ENCODE data around the gene PCDHA5.
"Not testable (repeated sequence)": the region's sequence is repeated elsewhere in the genome, so short reads cannot be mapped to it uniquely, and the experiment has no call there.

The PCDHA5 gene

DNA sequence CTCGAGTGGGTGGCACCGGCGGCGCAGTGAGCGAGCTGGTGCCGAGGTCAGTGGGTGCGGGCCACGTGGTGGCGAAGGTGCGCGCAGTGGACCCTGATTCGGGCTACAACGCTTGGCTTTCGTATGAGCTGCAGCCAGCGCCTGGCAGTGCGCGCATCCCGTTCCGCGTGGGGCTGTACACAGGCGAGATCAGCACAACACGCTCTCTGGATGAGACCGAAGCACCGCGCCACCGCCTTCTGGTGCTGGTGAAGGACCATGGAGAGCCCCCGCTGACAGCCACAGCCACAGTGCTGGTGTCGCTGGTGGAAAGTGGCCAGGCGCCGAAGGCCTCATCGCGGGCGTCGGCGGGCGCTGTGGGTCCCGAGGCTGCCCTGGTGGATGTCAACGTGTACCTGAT is 2.1 kb downstream of the PCDHA5 start (continued):
- TF ChIP-seq PATZ1 (CRISPR knock-in tag; IDR thresholded peaks at IDR 0.05; ENCODE audit: borderline replicate concordance) = no peak

- ATAC-seq = no peak
- no peak for TF ChIP-seq RARB (CRISPR knock-in tag; IDR thresholded peaks at IDR 0.05)
- TF ChIP-seq ZNF8 (CRISPR knock-in tag; IDR thresholded peaks at IDR 0.05) = no peak
- no peak for TF ChIP-seq BACH2 (CRISPR knock-in tag; IDR thresholded peaks at IDR 0.05; ENCODE audit: borderline replicate concordance)
- TF ChIP-seq ZFP30 (CRISPR knock-in tag; IDR thresholded peaks at IDR 0.05) = no peak
- no peak for TF ChIP-seq PPARA (CRISPR knock-in tag; IDR thresholded peaks at IDR 0.05; ENCODE audit: borderline replicate concordance)
- TF ChIP-seq GLIS3 (CRISPR knock-in tag; IDR thresholded peaks at IDR 0.05) = no peak
- no peak for TF ChIP-seq TOX (CRISPR knock-in tag; IDR thresholded peaks at IDR 0.05; ENCODE audit: borderline replicate concordance)
- TF ChIP-seq TSHZ2 (CRISPR knock-in tag; IDR thresholded peaks at IDR 0.05) = no peak
- TF ChIP-seq CSDC2 (CRISPR knock-in tag; IDR thresholded peaks at IDR 0.05) = no peak
- TF ChIP-seq PATZ1 (CRISPR knock-in tag; IDR thresholded peaks at IDR 0.05; ENCODE audit: borderline replicate concordance) = no peak
- TF ChIP-seq, protein P1, sequence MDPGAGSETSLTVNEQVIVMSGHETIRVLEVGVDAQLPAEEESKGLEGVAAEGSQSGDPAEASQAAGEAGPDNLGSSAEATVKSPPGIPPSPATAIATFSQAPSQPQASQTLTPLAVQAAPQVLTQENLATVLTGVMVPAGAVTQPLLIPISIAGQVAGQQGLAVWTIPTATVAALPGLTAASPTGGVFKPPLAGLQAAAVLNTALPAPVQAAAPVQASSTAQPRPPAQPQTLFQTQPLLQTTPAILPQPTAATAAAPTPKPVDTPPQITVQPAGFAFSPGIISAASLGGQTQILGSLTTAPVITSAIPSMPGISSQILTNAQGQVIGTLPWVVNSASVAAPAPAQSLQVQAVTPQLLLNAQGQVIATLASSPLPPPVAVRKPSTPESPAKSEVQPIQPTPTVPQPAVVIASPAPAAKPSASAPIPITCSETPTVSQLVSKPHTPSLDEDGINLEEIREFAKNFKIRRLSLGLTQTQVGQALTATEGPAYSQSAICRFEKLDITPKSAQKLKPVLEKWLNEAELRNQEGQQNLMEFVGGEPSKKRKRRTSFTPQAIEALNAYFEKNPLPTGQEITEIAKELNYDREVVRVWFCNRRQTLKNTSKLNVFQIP (CRISPR knock-in tag; IDR thresholded peaks at IDR 0.05; ENCODE audit: borderline replicate concordance, low read depth) = no peak
- no peak for TF ChIP-seq ZC3H10 (CRISPR knock-in tag; IDR thresholded peaks at IDR 0.05)
- TF ChIP-seq ESRRG (CRISPR knock-in tag; IDR thresholded peaks at IDR 0.05) = no peak
- no peak for TF ChIP-seq ISL1 (CRISPR knock-in tag; IDR thresholded peaks at IDR 0.05)
- TF ChIP-seq OSR1 (CRISPR knock-in tag; IDR thresholded peaks at IDR 0.05) = no peak
Observed at GRCh38 chr5:140827704-140828361, 6.4 kb downstream of the PCDHA5 start, which contains the start of gene PCDHA6. Gene PCDHA6 (plus strand): TSS chr5:140827960. CDS start chr5:140828092, 132 bp downstream.

GRCh38 chr5:140828362-140828737 is 6.9 kb downstream of the PCDHA5 start:
- TF ChIP-seq RARB (CRISPR knock-in tag; IDR thresholded peaks at IDR 0.05) (no peak), CSDC2 (CRISPR knock-in tag; IDR thresholded peaks at IDR 0.05) (no peak)
- no peak for ATAC-seq

GRCh38 chr5:140829511-140830501 is 8.4 kb downstream of the PCDHA5 start:
- not testable (repeated sequence) for ATAC-seq

GRCh38 chr5:140833993-140834392 is 12.6 kb downstream of the PCDHA5 start, which contains the start of gene PCDHA7:
Gene PCDHA7 (plus strand): TSS chr5:140834269. CDS start chr5:140834384, 115 bp downstream.
- TF ChIP-seq TSHZ2 (CRISPR knock-in tag; IDR thresholded peaks at IDR 0.05) = no peak
- TF ChIP-seq ARNTL (CRISPR knock-in tag; IDR thresholded peaks at IDR 0.05; ENCODE audit: borderline replicate concordance, low read depth) = no peak
- no peak for ATAC-seq

DNA sequence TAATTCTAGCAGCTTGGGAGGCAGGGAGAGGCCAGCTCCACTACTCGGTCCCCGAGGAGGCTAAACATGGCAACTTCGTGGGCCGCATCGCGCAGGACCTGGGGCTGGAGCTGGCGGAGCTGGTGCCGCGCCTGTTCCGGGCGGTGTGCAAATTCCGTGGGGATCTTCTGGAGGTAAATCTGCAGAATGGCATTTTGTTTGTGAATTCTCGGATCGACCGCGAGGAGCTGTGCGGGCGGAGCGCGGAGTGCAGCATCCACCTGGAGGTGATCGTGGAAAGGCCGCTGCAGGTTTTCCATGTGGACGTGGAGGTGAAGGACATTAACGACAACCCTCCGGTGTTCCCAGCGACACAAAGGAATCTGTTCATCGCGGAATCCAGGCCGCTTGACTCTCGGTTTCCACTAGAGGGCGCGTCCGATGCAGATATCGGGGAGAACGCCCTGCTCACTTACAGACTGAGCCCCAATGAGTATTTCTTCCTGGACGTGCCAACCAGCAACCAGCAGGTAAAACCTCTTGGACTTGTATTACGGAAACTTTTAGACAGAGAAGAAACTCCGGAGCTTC is 13.1 kb downstream of the PCDHA5 start:
- ATAC-seq = not testable (repeated sequence)
